GM12892 (cell line): ENCODE measurements around the gene MMRN1.

Experiments used
- POLR2A ChIP-seq: IDR thresholded peaks from 2 replicates; pipeline ENCODE4 v1.6.1; 2011; ENCODE audit warnings: low read depth, low read length, control low read depth
- POLR2AphosphoS5 ChIP-seq: IDR thresholded peaks from 2 replicates; pipeline ENCODE4 v1.6.1; 2011; ENCODE audit warnings: low read depth, low read length, control low read depth

DNA sequence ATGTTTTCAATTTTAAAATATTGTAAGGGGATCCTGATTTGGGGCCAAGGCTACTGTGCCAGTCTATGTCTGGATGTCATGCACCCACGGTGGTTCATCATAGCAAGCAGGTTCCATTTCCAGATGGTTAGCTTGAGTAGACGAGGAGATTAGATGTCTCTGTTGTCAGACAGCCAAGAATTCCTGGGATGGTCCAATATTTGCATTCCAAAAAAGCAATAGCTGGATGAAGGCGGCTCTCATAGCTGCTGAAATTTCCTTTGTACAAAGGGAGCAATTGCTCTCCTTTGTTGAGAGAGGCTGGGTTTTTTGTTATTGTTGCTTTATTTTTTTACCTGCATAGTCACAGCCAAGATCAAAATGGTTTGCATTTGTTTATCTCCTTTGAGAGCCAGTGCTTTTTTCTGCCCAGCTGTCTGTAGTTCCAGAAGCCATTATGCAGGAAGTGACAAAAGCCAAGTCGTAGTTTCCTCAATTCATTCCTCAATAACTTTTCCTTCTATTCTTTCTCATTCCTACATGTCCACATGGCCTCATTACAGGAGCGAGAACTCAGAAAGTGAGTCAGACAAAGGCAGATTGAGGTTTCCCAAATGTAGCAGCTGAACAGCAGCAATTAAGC is 107.9 kb downstream of the MMRN1 start:
- TF ChIP-seq POLR2AphosphoS5 (no peak), POLR2A (no peak)
